GM23338 (cell line): ENCODE results near the gene SF3B1. TPM values are rescaled to one million over a fixed set of nuclear protein-coding genes. Genes with fewer than 3 reads are reported as not detected.

ENCODE experiments used
- ATAC-seq: fragments of 200-7000 bp; cut with Tn5 transposase; 3 replicates; pipeline ENCODE4 v1.9.1; 2020
- DNase-seq: peaks from one replicate; pipeline ENCODE4 v3.0.0-alpha.2; 2015; ENCODE audit warnings: low spot score
- H2AFZ ChIP-seq: fragments of 200-600 bp; sonication (generic); 2 replicates; pipeline ENCODE4 v1.8.0; 2016; ENCODE audit warnings: antibody characterized with exemption, mild to moderate bottlenecking, moderate library complexity
- H3F3A ChIP-seq: fragments of 200-600 bp; sonication (generic); replicated peaks from 2 replicates; pipeline ENCODE4 v1.8.0; 2017; ENCODE audit warnings: antibody characterized with exemption, mixed run types, low read depth
- H3K27ac ChIP-seq: fragments of 200-600 bp; sonication (generic); 2 replicates; pipeline ENCODE4 v1.6.1; 2016; ENCODE audit warnings: low read depth
- H3K27me3 ChIP-seq: fragments of 200-600 bp; sonication (generic); 2 replicates; pipeline ENCODE4 v1.8.0; 2016; ENCODE audit warnings: mild to moderate bottlenecking, mixed run types, moderate library complexity; ENCODE audit not compliant: insufficient read depth
- H3K36me3 ChIP-seq: fragments of 200-600 bp; sonication (generic); 2 replicates; pipeline ENCODE4 v1.8.0; 2016; ENCODE audit warnings: mild to moderate bottlenecking; ENCODE audit not compliant: insufficient read depth
- H3K4me1 ChIP-seq: fragments of 200-600 bp; sonication (generic); 2 replicates; pipeline ENCODE4 v1.8.0; 2016; ENCODE audit warnings: mild to moderate bottlenecking, moderate library complexity; ENCODE audit not compliant: insufficient read depth
- H3K4me2 ChIP-seq: fragments of 200-600 bp; sonication (generic); 2 replicates; pipeline ENCODE4 v1.7.1; 2017; ENCODE audit warnings: mixed run types
- H3K4me3 ChIP-seq: fragments of 200-600 bp; sonication (generic); 2 replicates; pipeline ENCODE4 v1.6.1; 2016; ENCODE audit warnings: mixed run types
- H3K79me2 ChIP-seq: fragments of 200-600 bp; sonication (generic); replicated peaks from 2 replicates; pipeline ENCODE4 v1.8.0; 2017; ENCODE audit warnings: mild to moderate bottlenecking; ENCODE audit not compliant: insufficient read depth
- H3K9me2 ChIP-seq: fragments of 200-600 bp; sonication (generic); 2 replicates; pipeline ENCODE4 v1.8.0; 2017; ENCODE audit not compliant: insufficient read depth
- H4K20me1 ChIP-seq: fragments of 200-600 bp; sonication (generic); replicated peaks from 2 replicates; pipeline ENCODE4 v1.8.0; 2017; ENCODE audit warnings: mild to moderate bottlenecking; ENCODE audit not compliant: insufficient read depth
- H3K27ac Mint-ChIP-seq: 2 replicates; pipeline ENCODE4 v1.8.0; 2020; ENCODE audit warnings: inconsistent platforms, mild to moderate bottlenecking, moderate library complexity, mixed read lengths
- H3K27me3 Mint-ChIP-seq: 3 replicates; pipeline ENCODE4 v1.8.0; 2022; ENCODE audit warnings: low read depth, mild to moderate bottlenecking, moderate library complexity, mixed read lengths, inconsistent platforms; ENCODE audit not compliant: insufficient read depth, poor library complexity
- H3K36me3 Mint-ChIP-seq: 3 replicates; pipeline ENCODE4 v1.8.0; 2021; ENCODE audit warnings: low read depth, mild to moderate bottlenecking, inconsistent platforms, moderate library complexity, mixed read lengths
- H3K4me1 Mint-ChIP-seq: 3 replicates; pipeline ENCODE4 v1.8.0; 2020; ENCODE audit warnings: mild to moderate bottlenecking, inconsistent platforms, mixed read lengths
- H3K4me3 Mint-ChIP-seq: 3 replicates; pipeline ENCODE4 v1.8.0; 2021; ENCODE audit warnings: moderate library complexity, mild to moderate bottlenecking, inconsistent platforms, mixed read lengths
- H3K9me3 Mint-ChIP-seq: 3 replicates; pipeline ENCODE4 v1.8.0; 2020; ENCODE audit warnings: moderate library complexity, mild to moderate bottlenecking, inconsistent platforms, mixed read lengths
- CREB1 ChIP-seq: fragments of 250-450 bp; sonication (Bioruptor Pico); IDR thresholded peaks from 2 replicates; pipeline ENCODE4 v1.5.0; 2020; ENCODE audit warnings: low read depth, mild to moderate bottlenecking, moderate library complexity
- CTCF ChIP-seq, 2 experiments: fragments of 200-600 bp in 1 of 2; sonication (generic) in 1 of 2; conservative IDR thresholded peaks; 2 replicates each; pipeline versions ENCODE4 v1.5.1 to v1.6.1; 2016 to 2017; ENCODE audit warnings: antibody characterized with exemption in 2 of 2, low read depth in 2 of 2, mild to moderate bottlenecking in 2 of 2, moderate library complexity in 1 of 2
- ETS1 ChIP-seq: IDR thresholded peaks from 2 replicates; pipeline ENCODE4 v1.6.1; 2016; ENCODE audit warnings: antibody characterized with exemption
- EZH2 ChIP-seq: fragments of 200-600 bp; sonication (generic); IDR thresholded peaks from one replicate; pipeline ENCODE4 v1.8.0; 2017; ENCODE audit warnings: antibody characterized with exemption, mild to moderate bottlenecking, low read depth; ENCODE audit not compliant: unreplicated experiment
- EZH2phosphoT487 ChIP-seq: fragments of 200-600 bp; sonication (generic); IDR thresholded peaks from one replicate; pipeline ENCODE4 v1.8.1; 2018; ENCODE audit warnings: antibody characterized with exemption; ENCODE audit not compliant: unreplicated experiment
- JUNB ChIP-seq: IDR thresholded peaks from one replicate; pipeline ENCODE4 v1.6.1; 2016; ENCODE audit warnings: antibody characterized with exemption; ENCODE audit not compliant: unreplicated experiment
- NANOG ChIP-seq: IDR thresholded peaks from 2 replicates; pipeline ENCODE4 v1.6.1; 2016; ENCODE audit warnings: antibody characterized with exemption, borderline replicate concordance
- POLR2AphosphoS5 ChIP-seq: IDR thresholded peaks from 2 replicates; pipeline ENCODE4 v1.6.1; 2016; ENCODE audit warnings: antibody characterized with exemption, low read depth
- STAT1 ChIP-seq: IDR thresholded peaks from one replicate; pipeline ENCODE4 v1.6.1; 2016; ENCODE audit warnings: antibody characterized with exemption; ENCODE audit not compliant: unreplicated experiment
- ZNF114 ChIP-seq: fragments of 250-450 bp; sonication (Bioruptor Pico); IDR thresholded peaks from 2 replicates; pipeline ENCODE4 v1.5.0; 2020; ENCODE audit warnings: mild to moderate bottlenecking, moderate library complexity
- ZNF331 ChIP-seq: fragments of 250-450 bp; sonication (Bioruptor Pico); IDR thresholded peaks from 2 replicates; pipeline ENCODE4 v1.5.0; 2020; ENCODE audit warnings: low read depth, mild to moderate bottlenecking, moderate library complexity
- ZNF462 ChIP-seq: fragments of 250-450 bp; sonication (Bioruptor Pico); IDR thresholded peaks from 2 replicates; pipeline ENCODE4 v1.5.0; 2020; ENCODE audit warnings: mild to moderate bottlenecking, moderate library complexity
- polyA plus RNA-seq: library from polyadenylated mRNA; unstranded; fragments of >200 nt; fragmentation: Nextera tagmentation; extraction: Ambion mirVana; gene quantifications from 2 replicates; pipeline ENCODE4 v1.2.1, GENCODE V29; 2016
- total RNA-seq: library from RNA; depleted of rRNA; stranded (reverse); fragments of >200 nt; shearing (Covaris generic); gene quantifications from 2 replicates; pipeline ENCODE4 v1.2.3, GENCODE V29; 2014
- TF ChIP-seq, protein P1 (sequence below): IDR thresholded peaks from one replicate; pipeline ENCODE4 v1.6.1; 2018; ENCODE audit warnings: antibody characterized with exemption; ENCODE audit not compliant: unreplicated experiment

The SF3B1 gene
- total and polyA plus RNA-seq, 2 experiments from 2014 or later: 238 to 340 TPM

GRCh38 chr2:197427986-197428385 lies 6.8 kb downstream of the SF3B1 start:
- ATAC-seq: no peak
- H2AFZ ChIP-seq: no peak overlapping the region
- H3K9me2 ChIP-seq: no peaks in the 10 kb centered on the region
- no peak for DNase-seq
- H3K4me1 ChIP-seq: peaks cover 17% of the 10 kb centered on the region
- H3F3A ChIP-seq: 0 out of 2 replicates have a peak, but pooled peaks cover 3% of the 10 kb centered on the region
- TF ChIP-seq ZNF114 (no peak), CTCF (conservative IDR thresholded peaks at IDR 0.05; ENCODE audit: low read depth in 2 of 2) (no peak), STAT1 (no peak), POLR2AphosphoS5 (no peak), CREB1 (CRISPR knock-in tag) (no peak), JUNB (no peak), NANOG (no peak), ZNF331 (CRISPR knock-in tag) (no peak), ETS1 (no peak), EZH2phosphoT487 (no peak), ZNF462 (CRISPR knock-in tag) (no peak), EZH2 (no peak)
- TF ChIP-seq, protein P1, sequence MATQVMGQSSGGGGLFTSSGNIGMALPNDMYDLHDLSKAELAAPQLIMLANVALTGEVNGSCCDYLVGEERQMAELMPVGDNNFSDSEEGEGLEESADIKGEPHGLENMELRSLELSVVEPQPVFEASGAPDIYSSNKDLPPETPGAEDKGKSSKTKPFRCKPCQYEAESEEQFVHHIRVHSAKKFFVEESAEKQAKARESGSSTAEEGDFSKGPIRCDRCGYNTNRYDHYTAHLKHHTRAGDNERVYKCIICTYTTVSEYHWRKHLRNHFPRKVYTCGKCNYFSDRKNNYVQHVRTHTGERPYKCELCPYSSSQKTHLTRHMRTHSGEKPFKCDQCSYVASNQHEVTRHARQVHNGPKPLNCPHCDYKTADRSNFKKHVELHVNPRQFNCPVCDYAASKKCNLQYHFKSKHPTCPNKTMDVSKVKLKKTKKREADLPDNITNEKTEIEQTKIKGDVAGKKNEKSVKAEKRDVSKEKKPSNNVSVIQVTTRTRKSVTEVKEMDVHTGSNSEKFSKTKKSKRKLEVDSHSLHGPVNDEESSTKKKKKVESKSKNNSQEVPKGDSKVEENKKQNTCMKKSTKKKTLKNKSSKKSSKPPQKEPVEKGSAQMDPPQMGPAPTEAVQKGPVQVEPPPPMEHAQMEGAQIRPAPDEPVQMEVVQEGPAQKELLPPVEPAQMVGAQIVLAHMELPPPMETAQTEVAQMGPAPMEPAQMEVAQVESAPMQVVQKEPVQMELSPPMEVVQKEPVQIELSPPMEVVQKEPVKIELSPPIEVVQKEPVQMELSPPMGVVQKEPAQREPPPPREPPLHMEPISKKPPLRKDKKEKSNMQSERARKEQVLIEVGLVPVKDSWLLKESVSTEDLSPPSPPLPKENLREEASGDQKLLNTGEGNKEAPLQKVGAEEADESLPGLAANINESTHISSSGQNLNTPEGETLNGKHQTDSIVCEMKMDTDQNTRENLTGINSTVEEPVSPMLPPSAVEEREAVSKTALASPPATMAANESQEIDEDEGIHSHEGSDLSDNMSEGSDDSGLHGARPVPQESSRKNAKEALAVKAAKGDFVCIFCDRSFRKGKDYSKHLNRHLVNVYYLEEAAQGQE: no peak
- H3K36me3 ChIP-seq: peaks cover 11% of the 10 kb centered on the region
- Mint-ChIP-seq H3K9me3 (no peaks in the 10 kb centered on the region), H3K27me3 (peaks cover 4% of the 10 kb centered on the region), H3K36me3 (peaks cover 26% of the 10 kb centered on the region), H3K27ac (no peak overlapping the region), H3K4me1 (peaks cover 36% of the 10 kb centered on the region), H3K4me3 (no peak overlapping the region)
- H3K27ac ChIP-seq: no peak overlapping the region
- no peaks in the 10 kb centered on the region for H3K27me3 ChIP-seq
- peaks cover 93% of the 10 kb centered on the region for H4K20me1 ChIP-seq
- H3K4me2 ChIP-seq: no peak overlapping the region
- peaks cover 100% of the 10 kb centered on the region for H3K79me2 ChIP-seq
- H3K4me3 ChIP-seq: no peak overlapping the region
